ENCODE data around the gene DDC. TPM values are rescaled to one million over a fixed set of nuclear protein-coding genes. Genes with fewer than 3 reads are reported as not detected.

The DDC gene
- total RNA-seq, 4 donors from 2014 or later = 0.24 to 1.3 TPM; not detected in 2

DNA sequence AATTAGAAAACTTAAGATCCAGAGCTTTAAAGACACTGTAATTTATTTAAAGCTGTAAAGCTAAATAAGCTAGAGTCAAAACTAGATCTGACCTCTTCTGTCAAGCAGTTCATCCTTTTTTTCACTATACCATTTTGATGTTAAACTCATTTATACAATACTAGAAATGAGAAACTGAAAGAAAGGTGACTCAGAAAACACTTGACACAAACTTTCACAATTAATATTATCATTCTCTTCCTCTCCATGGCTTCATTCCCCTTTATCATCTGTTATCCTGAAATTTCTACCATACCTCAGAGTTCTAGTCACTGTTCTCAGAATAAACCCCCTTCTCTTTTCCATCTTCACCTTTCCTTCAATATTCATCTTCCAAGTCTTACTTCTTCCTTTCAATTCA is 116.4 kb downstream of the DDC start:
- Histone ChIP-seq H3K9me3 (no peaks in the 10 kb centered on the region), H3K36me3 (peaks cover 0 to 22% of the 10 kb centered on the region in 2 donors), H3K27me3 (no peaks in the 10 kb centered on the region), H3K4me1 (peaks cover 15 to 16% of the 10 kb centered on the region in 2 donors), H3K27ac (no peak overlapping the region), H3K4me3 (no peak overlapping the region)
- in situ Hi-C loops (cut with MboI; ENCODE audit: low sequenced_read_pairs in 4 of 4) (no loop called here), intact Hi-C loops (cut with DNase I; ENCODE audit: low total_unique reads) (no loop called here)
- no peak for DNase-seq
- no peak for ATAC-seq
- TF ChIP-seq, protein P1, sequence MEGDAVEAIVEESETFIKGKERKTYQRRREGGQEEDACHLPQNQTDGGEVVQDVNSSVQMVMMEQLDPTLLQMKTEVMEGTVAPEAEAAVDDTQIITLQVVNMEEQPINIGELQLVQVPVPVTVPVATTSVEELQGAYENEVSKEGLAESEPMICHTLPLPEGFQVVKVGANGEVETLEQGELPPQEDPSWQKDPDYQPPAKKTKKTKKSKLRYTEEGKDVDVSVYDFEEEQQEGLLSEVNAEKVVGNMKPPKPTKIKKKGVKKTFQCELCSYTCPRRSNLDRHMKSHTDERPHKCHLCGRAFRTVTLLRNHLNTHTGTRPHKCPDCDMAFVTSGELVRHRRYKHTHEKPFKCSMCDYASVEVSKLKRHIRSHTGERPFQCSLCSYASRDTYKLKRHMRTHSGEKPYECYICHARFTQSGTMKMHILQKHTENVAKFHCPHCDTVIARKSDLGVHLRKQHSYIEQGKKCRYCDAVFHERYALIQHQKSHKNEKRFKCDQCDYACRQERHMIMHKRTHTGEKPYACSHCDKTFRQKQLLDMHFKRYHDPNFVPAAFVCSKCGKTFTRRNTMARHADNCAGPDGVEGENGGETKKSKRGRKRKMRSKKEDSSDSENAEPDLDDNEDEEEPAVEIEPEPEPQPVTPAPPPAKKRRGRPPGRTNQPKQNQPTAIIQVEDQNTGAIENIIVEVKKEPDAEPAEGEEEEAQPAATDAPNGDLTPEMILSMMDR (IDR thresholded peaks at IDR 0.05 in 4 of 5, conservative IDR thresholded peaks at IDR 0.05 in 1 of 5) = no peak
- TF ChIP-seq POLR2A (IDR thresholded peaks at IDR 0.05) = no peak

GRCh38 chr7:50446542-50446960 is 118.7 kb downstream of the DDC start:
- H3K4me1 ChIP-seq = peaks cover 15 to 16% of the 10 kb centered on the region in 2 donors
- H3K27me3 ChIP-seq = no peaks in the 10 kb centered on the region
- no peaks in the 10 kb centered on the region for H3K9me3 ChIP-seq
- no peak overlapping the region for H3K27ac ChIP-seq
- intact Hi-C loops (cut with DNase I; ENCODE audit: low total_unique reads) (no loop called here), in situ Hi-C loops (cut with MboI; ENCODE audit: low sequenced_read_pairs in 4 of 4) (no loop called here)
- H3K4me3 ChIP-seq = no peak overlapping the region
- ATAC-seq = no peak
- H3K36me3 ChIP-seq = peaks cover 0 to 22% of the 10 kb centered on the region in 2 donors
- DNase-seq = no peak
- TF ChIP-seq POLR2A (IDR thresholded peaks at IDR 0.05) = no peak
- TF ChIP-seq, protein P1 (IDR thresholded peaks at IDR 0.05 in 4 of 5, conservative IDR thresholded peaks at IDR 0.05 in 1 of 5) = no peak

- H3K36me3 ChIP-seq = peaks cover 0 to 11% of the 10 kb centered on the region in 2 donors
- no peaks in the 10 kb centered on the region for H3K27me3 ChIP-seq
- H3K4me3 ChIP-seq = no peak overlapping the region
- ATAC-seq = no peak
- H3K27ac ChIP-seq = no peak overlapping the region
- in situ Hi-C loops (cut with MboI; ENCODE audit: low sequenced_read_pairs in 4 of 4) = no loop called here
- DNase-seq = no peak
- no peaks in the 10 kb centered on the region for H3K4me1 ChIP-seq
- no peak for TF ChIP-seq POLR2A (IDR thresholded peaks at IDR 0.05)
- TF ChIP-seq, protein P1 (IDR thresholded peaks at IDR 0.05 in 4 of 5, conservative IDR thresholded peaks at IDR 0.05 in 1 of 5) = no peak
- intact Hi-C loops (cut with DNase I; ENCODE audit: low total_unique reads) = no loop called here
- H3K9me3 ChIP-seq = no peaks in the 10 kb centered on the region
Measured at GRCh38 chr7:50436133-50436806, 128.9 kb downstream of the DDC start.

DNA sequence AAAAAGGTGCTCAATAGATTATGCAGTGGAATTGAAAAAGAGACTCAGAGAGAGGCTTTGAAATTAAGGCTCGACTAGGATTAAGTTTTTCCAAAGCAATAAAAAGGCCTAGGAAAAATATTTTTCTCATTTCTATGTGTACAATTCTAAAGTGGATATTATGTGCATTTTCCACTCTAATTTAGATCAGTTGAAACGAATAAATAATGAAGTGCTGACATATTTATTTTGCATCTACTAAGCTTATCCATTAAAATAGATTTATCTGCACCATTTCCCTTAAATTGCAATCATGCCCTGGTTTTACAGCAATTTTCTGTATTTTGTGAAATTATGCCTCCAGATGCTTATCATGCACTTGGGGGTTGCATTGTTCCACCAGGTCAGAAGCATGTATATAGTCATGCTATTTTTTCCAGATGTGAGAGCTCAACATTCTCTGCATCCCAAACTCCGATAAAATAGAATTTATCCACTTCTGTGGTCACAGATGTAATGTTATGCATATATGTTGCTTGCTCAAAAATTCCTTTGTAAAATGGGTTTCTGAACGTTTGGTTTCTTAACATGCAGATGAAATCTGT is 133.4 kb downstream of the DDC start:
- in situ Hi-C loops (cut with MboI; ENCODE audit: low sequenced_read_pairs in 4 of 4) = no loop called here
- ATAC-seq = no peak
- intact Hi-C loops (cut with DNase I; ENCODE audit: low total_unique reads) = no loop called here

More for the DNA sequence above, 133.4 kb downstream of the DDC start:
- Histone ChIP-seq H3K27me3 (no peaks in the 10 kb centered on the region), H3K9me3 (no peaks in the 10 kb centered on the region), H3K27ac (no peak overlapping the region), H3K4me1 (no peaks in the 10 kb centered on the region), H3K4me3 (no peak overlapping the region), H3K36me3 (no peaks in the 10 kb centered on the region)
- no peak for TF ChIP-seq POLR2A (IDR thresholded peaks at IDR 0.05)
- TF ChIP-seq, protein P1 (IDR thresholded peaks at IDR 0.05 in 4 of 5, conservative IDR thresholded peaks at IDR 0.05 in 1 of 5) = no peak
- no peak for DNase-seq
